Measurements from ENCODE around the gene PER1. TPM values are rescaled to one million over a fixed set of nuclear protein-coding genes. Genes with fewer than 3 reads are reported as not detected.
A peak's percentile ranks its signal among the peaks of the same experiment; 100 is the strongest.

The PER1 gene
- total and polyA plus RNA-seq, 10 of the 15 experiments (the other 5 are each of a cell fraction or from before 2014, with no cell fraction given) = 0.02 to 25.1 (median 5.4) TPM

GRCh38 chr17:8126491-8127066, 25.6 kb downstream of the PER1 start:
- H3K79me2 ChIP-seq (ENCODE audit: control insufficient read depth, insufficient read depth, low read length) = no peaks in the 10 kb centered on the region
- in situ Hi-C loops (cut with MboI) = loop anchor here (5.0 kb wide), 1 partner anchor 96 kb away; no protein-coding TSS in a partner anchor
- no peaks in the 10 kb centered on the region for H3K9me3 ChIP-seq (replicated peaks; ENCODE audit: control insufficient read depth, insufficient read depth, low read length)
- no TSS peak for BruUV-seq (replicated peaks)
- H3K27ac ChIP-seq (ENCODE audit: control insufficient read depth, insufficient read depth) = no peak overlapping the region; the same call in 1 of the 2 replicates
- peaks cover 5 to 9% of the 10 kb centered on the region in 2 experiments for H3K27me3 ChIP-seq (replicated peaks in 1 of 2; ENCODE audit: control insufficient read depth in 2 of 2, insufficient read depth in 2 of 2, low read length in 1 of 2)
- peak overlapping the region; percentile 99 for H3K4me3 ChIP-seq
- peak overlapping the region; percentile 94 for H3K4me2 ChIP-seq (ENCODE audit: control insufficient read depth, insufficient read depth)
- no peaks in the 10 kb centered on the region for H3K36me3 ChIP-seq (ENCODE audit: control insufficient read depth in 2 of 2, insufficient read depth in 2 of 2, low read length in 1 of 2)
- H3K9ac ChIP-seq (ENCODE audit: control insufficient read depth, insufficient read depth, low read length) = peak overlapping the region; percentile 72; the same call in 1 of the 2 replicates
- peak; percentile 38 for FAIRE-seq
- POLR2A ChIA-PET = interaction anchor here (0.8 to 2.4 kb wide), 4 partner anchors 11 to 169 kb away, joined by 3 to 20 read pairs (median 10); partner anchors contain the start of genes PER1 and SLC25A35
- ATAC-seq = peak; percentile 56
- H3K4me1 ChIP-seq (ENCODE audit: control insufficient read depth, insufficient read depth, low read length) = peaks cover 32% of the 10 kb centered on the region
- 0% methylated on average over 16 of the region's 45 CpGs for WGBS (ENCODE audit: insufficient coverage, insufficient replicate concordance, low lambda C conversion rate, missing lambda C conversion rate)
- intact Hi-C loops (cut with micrococcal nuclease; ENCODE audit: unreplicated experiment) = loop anchor here (1.0 kb wide), 1 partner anchor 12 kb away; no protein-coding TSS in a partner anchor
- CTCF ChIA-PET = interaction anchor here (0.7 to 2.2 kb wide), 9 partner anchors 7 to 174 kb away, joined by 3 to 16 read pairs (median 6); no protein-coding TSS in a partner anchor
- peak overlapping the region; percentile 93 for H2AFZ ChIP-seq (ENCODE audit: control insufficient read depth, low read depth, low read length)
- RAD21 ChIA-PET (ENCODE audit: unreplicated experiment) = interaction anchor here (0.7 to 1.9 kb wide), 5 partner anchors 11 to 58 kb away, joined by 3 to 14 read pairs (median 3); no protein-coding TSS in a partner anchor
- no peak for DNase-seq (ENCODE audit: low read depth, low spot score)
- SMC1A ChIA-PET (ENCODE audit: uncharacterized antibody, unreplicated experiment) = interaction anchor here (0.6 to 2.5 kb wide), 7 partner anchors 12 to 739 kb away, joined by 3 to 26 read pairs (median 4); partner anchors contain the start of gene SLC25A35
- H4K20me1 ChIP-seq (ENCODE audit: control insufficient read depth, insufficient read depth) = no peaks in the 10 kb centered on the region
- TF ChIP-seq POLR2AphosphoS2 (IDR thresholded peaks at IDR 0.05; ENCODE audit: low read depth, low read length) (no peak), SUZ12 (IDR thresholded peaks at IDR 0.05; ENCODE audit: unreplicated experiment) (no peak), HDAC6 (IDR thresholded peaks at IDR 0.05; ENCODE audit: unreplicated experiment) (no peak), MAX (IDR thresholded peaks at IDR 0.05; ENCODE audit: low read depth, low read length) (no peak), POLR2AphosphoS5 (IDR thresholded peaks at IDR 0.05; ENCODE audit: low read length) (no peak), GATAD2B (conservative IDR thresholded peaks at IDR 0.05; ENCODE audit: low read depth) (0 out of 2 replicates have a peak, but pooled peaks have one; percentile 51), ZBTB33 (IDR thresholded peaks at IDR 0.05) (no peak), NFYB (IDR thresholded peaks at IDR 0.05; ENCODE audit: insufficient read depth, low read depth, low read length) (no peak), SMC3 (IDR thresholded peaks at IDR 0.05; ENCODE audit: borderline replicate concordance, low read length) (no peak), NFYA (IDR thresholded peaks at IDR 0.05; ENCODE audit: borderline replicate concordance, low read depth, low read length) (no peak), CREB1 (IDR thresholded peaks at IDR 0.05; ENCODE audit: low read depth) (no peak), CEBPZ (IDR thresholded peaks at IDR 0.05; ENCODE audit: low read depth, low read length) (no peak), CREM (IDR thresholded peaks at IDR 0.05; ENCODE audit: low read depth) (no peak), NFIC (IDR thresholded peaks at IDR 0.05; ENCODE audit: low read depth, low read length) (no peak), ZSCAN29 (IDR thresholded peaks at IDR 0.05) (no peak), EZH2 (IDR thresholded peaks at IDR 0.05; ENCODE audit: borderline replicate concordance, control insufficient read depth, low read depth, low read length) (no peak), SP1 (IDR thresholded peaks at IDR 0.05; ENCODE audit: low read depth, low read length) (no peak), JUND (IDR thresholded peaks at IDR 0.05; ENCODE audit: low read depth, low read length) (no peak), ZZZ3 (IDR thresholded peaks at IDR 0.05; ENCODE audit: control insufficient read depth, insufficient read length, low read depth) (no peak)
